KMS-11 (cell line): Measurements from ENCODE around the gene CNGB1.
"Not testable (repeated sequence)": the region's sequence is repeated elsewhere in the genome, so short reads cannot be mapped to it uniquely, and the experiment has no call there.

Source experiments
- H2AFZ ChIP-seq: fragments of 200-600 bp; sonication (generic); 2 replicates; pipeline ENCODE4 v1.6.1; 2016; ENCODE audit warnings: antibody characterized with exemption, mixed run types, low read depth
- H3K27ac ChIP-seq: fragments of 200-600 bp; sonication (generic); 2 replicates; pipeline ENCODE4 v1.6.1; 2016; ENCODE audit warnings: mild to moderate bottlenecking, mixed run types
- H3K27me3 ChIP-seq: fragments of 200-600 bp; sonication (generic); 2 replicates; pipeline ENCODE4 v1.6.1; 2017; ENCODE audit warnings: mild to moderate bottlenecking, low read depth, mixed run types, moderate library complexity; ENCODE audit not compliant: insufficient read depth
- H3K36me3 ChIP-seq: fragments of 200-600 bp; sonication (generic); 2 replicates; pipeline ENCODE4 v1.6.1; 2017; ENCODE audit warnings: mild to moderate bottlenecking, mixed run types; ENCODE audit not compliant: insufficient read depth
- H3K4me1 ChIP-seq: fragments of 200-600 bp; sonication (generic); 2 replicates; pipeline ENCODE4 v1.6.1; 2016; ENCODE audit warnings: mild to moderate bottlenecking, low read depth, mixed run types; ENCODE audit not compliant: poor library complexity, severe bottlenecking
- H3K4me2 ChIP-seq: fragments of 200-600 bp; sonication (generic); 2 replicates; pipeline ENCODE4 v1.7.0; 2016; ENCODE audit warnings: mild to moderate bottlenecking, mixed run types
- H3K4me3 ChIP-seq: fragments of 200-600 bp; sonication (generic); IDR thresholded peaks from 2 replicates; pipeline ENCODE4 v1.6.1; 2017; ENCODE audit warnings: low read depth, low read length, mixed read lengths; ENCODE audit not compliant: insufficient read depth
- H3K79me2 ChIP-seq: fragments of 200-600 bp; sonication (generic); 2 replicates; pipeline ENCODE4 v1.6.1; 2016; ENCODE audit warnings: low read depth, mixed run types; ENCODE audit not compliant: insufficient read depth
- H3K9ac ChIP-seq: fragments of 200-600 bp; sonication (generic); 2 replicates; pipeline ENCODE4 v1.6.1; 2016; ENCODE audit warnings: mild to moderate bottlenecking, mixed run types
- H4K20me1 ChIP-seq: fragments of 200-600 bp; sonication (generic); 2 replicates; pipeline ENCODE4 v1.6.1; 2016; ENCODE audit warnings: mild to moderate bottlenecking, mixed run types; ENCODE audit not compliant: insufficient read depth
- TF ChIP-seq, protein P1 (sequence below): fragments of 200-600 bp; sonication (generic); conservative IDR thresholded peaks from 2 replicates; pipeline ENCODE4 v1.6.1; 2017; ENCODE audit warnings: low read depth, mild to moderate bottlenecking, antibody characterized with exemption, low read length, moderate library complexity, mixed read lengths

CNGB1 gene

DNA sequence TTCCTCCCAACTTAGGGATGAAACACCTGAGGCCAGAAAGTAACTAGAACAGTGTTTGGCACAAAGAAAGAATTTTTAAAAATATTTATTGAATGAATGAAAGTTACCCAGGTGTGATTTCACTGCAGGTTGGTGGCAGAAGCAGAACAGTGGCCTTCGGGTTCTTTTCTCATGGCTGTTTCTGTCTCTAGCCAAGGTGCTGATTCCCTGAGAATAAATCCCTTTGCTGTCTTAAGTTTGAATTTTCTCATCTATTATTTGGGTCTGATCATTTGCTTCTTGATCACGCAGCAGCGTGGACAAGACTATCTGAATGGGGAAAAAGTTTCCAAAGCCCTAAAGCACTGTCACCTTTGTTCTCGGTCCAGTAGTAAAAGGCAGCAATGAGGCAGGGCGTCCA is 95.6 kb downstream of the CNGB1 start:
- H3K27me3 ChIP-seq, result no peaks in the 10 kb centered on the region
- TF ChIP-seq, protein P1, sequence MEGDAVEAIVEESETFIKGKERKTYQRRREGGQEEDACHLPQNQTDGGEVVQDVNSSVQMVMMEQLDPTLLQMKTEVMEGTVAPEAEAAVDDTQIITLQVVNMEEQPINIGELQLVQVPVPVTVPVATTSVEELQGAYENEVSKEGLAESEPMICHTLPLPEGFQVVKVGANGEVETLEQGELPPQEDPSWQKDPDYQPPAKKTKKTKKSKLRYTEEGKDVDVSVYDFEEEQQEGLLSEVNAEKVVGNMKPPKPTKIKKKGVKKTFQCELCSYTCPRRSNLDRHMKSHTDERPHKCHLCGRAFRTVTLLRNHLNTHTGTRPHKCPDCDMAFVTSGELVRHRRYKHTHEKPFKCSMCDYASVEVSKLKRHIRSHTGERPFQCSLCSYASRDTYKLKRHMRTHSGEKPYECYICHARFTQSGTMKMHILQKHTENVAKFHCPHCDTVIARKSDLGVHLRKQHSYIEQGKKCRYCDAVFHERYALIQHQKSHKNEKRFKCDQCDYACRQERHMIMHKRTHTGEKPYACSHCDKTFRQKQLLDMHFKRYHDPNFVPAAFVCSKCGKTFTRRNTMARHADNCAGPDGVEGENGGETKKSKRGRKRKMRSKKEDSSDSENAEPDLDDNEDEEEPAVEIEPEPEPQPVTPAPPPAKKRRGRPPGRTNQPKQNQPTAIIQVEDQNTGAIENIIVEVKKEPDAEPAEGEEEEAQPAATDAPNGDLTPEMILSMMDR, result no peak
- H3K4me2 ChIP-seq, result no peak overlapping the region
- no peaks in the 10 kb centered on the region for H3K79me2 ChIP-seq
- H3K27ac ChIP-seq, result no peak overlapping the region
- H2AFZ ChIP-seq, result no peak overlapping the region
- peaks cover 9% of the 10 kb centered on the region for H3K4me1 ChIP-seq
- no peak overlapping the region for H3K4me3 ChIP-seq
- H3K36me3 ChIP-seq, result no peaks in the 10 kb centered on the region
- no peaks in the 10 kb centered on the region for H4K20me1 ChIP-seq
- H3K9ac ChIP-seq, result no peak overlapping the region

DNA sequence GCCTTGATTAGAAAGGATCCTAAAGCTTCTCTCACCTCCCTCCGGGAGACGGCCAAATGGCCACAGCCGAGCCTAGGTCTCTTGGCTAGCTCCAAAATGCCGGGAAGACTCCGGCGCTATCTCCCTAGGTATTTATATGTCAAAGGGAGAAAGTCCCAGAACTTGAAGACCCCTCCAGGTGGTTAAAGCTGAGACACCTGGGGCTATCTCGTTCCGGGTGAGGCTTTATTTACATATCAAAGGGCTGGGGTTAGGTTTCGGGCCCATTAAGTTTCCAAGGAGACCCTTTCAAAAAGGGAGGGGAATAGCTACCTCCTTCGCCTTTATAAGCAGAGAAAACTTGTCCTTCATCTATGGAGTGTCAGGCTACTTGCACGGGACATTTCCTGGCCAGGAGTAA is 97.7 kb downstream of the CNGB1 start:
- TF ChIP-seq, protein P1, result no peak
- no peaks in the 10 kb centered on the region for H4K20me1 ChIP-seq
- H3K27ac ChIP-seq, result no peak overlapping the region
- H3K9ac ChIP-seq, result no peak overlapping the region
- H3K4me2 ChIP-seq, result no peak overlapping the region
- H3K4me3 ChIP-seq, result no peak overlapping the region
- no peaks in the 10 kb centered on the region for H3K79me2 ChIP-seq
- no peaks in the 10 kb centered on the region for H3K36me3 ChIP-seq
- H3K4me1 ChIP-seq, result peaks cover 9% of the 10 kb centered on the region
- no peak overlapping the region for H2AFZ ChIP-seq
- H3K27me3 ChIP-seq, result no peaks in the 10 kb centered on the region

DNA sequence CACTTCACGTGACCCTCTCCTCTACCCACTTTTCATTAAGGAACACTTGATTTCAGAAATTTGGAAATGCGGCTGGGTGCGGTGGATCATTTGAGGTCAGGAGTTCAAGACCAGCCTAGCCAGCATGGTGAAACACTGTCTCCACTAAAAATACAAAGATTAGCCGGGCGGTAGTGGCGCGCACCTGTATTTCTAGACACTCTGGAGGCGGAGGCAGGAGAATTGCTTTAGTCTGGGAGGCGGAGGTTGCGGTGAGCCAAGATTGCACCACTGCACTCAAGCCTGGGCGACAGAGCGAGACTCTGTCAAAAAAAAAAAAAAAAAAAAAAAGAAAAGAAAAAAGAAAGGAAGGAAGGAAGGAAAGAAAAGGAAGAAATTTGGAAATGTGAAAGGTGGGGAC is 98.2 kb downstream of the CNGB1 start:
- H4K20me1 ChIP-seq, H3K9ac ChIP-seq, H3K27ac ChIP-seq, H3K4me2 ChIP-seq, H3K27me3 ChIP-seq, H3K4me1 ChIP-seq, H3K4me3 ChIP-seq, H2AFZ ChIP-seq, H3K36me3 ChIP-seq, H3K79me2 ChIP-seq: not testable (repeated sequence)

DNA sequence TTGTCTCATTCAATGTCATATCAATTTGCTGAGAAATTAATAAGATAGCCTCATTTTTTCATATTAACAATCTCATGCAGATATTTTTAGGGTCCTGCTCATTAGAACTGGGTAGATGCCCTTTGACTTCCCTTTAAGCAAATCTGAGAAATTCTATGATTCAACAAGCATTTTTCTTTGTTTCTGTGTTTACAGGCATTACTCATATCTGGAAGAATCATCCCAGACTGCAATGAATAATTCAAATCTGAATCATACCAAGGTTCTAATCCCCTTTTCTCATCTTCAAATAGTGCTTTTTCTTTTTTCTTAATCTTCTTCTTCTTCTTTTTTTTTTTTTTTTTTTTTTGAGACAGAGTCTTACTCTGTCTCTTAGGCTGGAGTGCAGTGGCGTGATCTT is 99.5 kb downstream of the CNGB1 start:
- no peak overlapping the region for H3K4me2 ChIP-seq
- H3K27ac ChIP-seq, result no peak overlapping the region

DNA sequence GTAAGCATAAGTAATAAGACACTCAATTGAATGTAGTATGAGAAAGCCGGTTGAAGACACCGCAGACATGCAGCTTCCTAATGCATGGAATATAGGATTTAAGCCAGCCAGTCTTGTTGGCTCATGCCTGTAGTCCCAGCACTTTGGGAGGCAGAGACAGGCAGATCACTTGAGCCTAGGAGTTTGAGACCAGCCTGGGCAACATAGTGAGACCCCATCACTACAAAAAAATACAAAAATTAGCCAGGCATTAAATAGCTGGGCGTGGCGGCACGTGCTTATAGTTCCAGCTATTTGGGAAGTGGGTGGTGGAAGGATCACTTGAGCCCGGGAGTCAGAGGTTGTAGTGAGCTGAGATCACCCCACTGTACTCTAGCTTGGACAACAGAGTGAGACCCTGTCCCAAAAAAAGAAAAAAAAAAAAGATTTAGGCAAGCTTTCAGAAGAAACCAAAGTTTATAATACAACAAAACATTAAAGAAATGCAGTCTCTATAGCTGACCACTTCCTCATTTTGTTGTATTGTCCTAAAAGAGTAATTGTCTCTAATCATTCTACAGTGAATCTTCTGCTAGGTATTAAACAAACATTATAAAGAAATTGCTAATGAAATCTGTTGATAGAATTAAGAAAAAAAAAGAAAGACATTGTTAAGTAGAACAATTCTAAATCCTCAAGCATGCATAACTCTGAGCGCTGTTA is 100.0 kb downstream of the CNGB1 start:
- peaks cover 2% of the 10 kb centered on the region for H3K4me1 ChIP-seq
- H3K4me3 ChIP-seq, result no peak overlapping the region
- H3K36me3 ChIP-seq, result no peaks in the 10 kb centered on the region
- no peaks in the 10 kb centered on the region for H4K20me1 ChIP-seq
- TF ChIP-seq, protein P1, result no peak
- H3K27me3 ChIP-seq, result no peaks in the 10 kb centered on the region
- H3K4me2 ChIP-seq, result no peak overlapping the region
- H3K79me2 ChIP-seq, result no peaks in the 10 kb centered on the region
- no peak overlapping the region for H3K27ac ChIP-seq
- no peak overlapping the region for H3K9ac ChIP-seq
- no peak overlapping the region for H2AFZ ChIP-seq

More for the DNA sequence above, 99.5 kb downstream of the CNGB1 start:
- Histone ChIP-seq H3K36me3 (no peaks in the 10 kb centered on the region), H3K27me3 (no peaks in the 10 kb centered on the region), H3K4me1 (peaks cover 7% of the 10 kb centered on the region), H4K20me1 (no peaks in the 10 kb centered on the region), H2AFZ (no peak overlapping the region), H3K79me2 (no peaks in the 10 kb centered on the region), H3K9ac (no peak overlapping the region), H3K4me3 (no peak overlapping the region)
- TF ChIP-seq, protein P1, result no peak
